HG03196 (cell line): ENCODE data around the gene EHD3.
"Not testable (repeated sequence)": the region's sequence is repeated elsewhere in the genome, so short reads cannot be mapped to it uniquely, and the experiment has no call there.

Source experiments
- ATAC-seq: cut with Tn5 transposase; IDR thresholded peaks from one replicate; pipeline ENCODE4 v1.9.1; 2021; ENCODE audit not compliant: unreplicated experiment

The EHD3 gene

GRCh38 chr2:31283193-31283919 lies 49.4 kb downstream of the EHD3 start:
- not testable (repeated sequence) for ATAC-seq

- no peak for ATAC-seq
Observed at GRCh38 chr2:31284107-31284506, 50.2 kb downstream of the EHD3 start.

GRCh38 chr2:31286230-31286629 lies 52.3 kb downstream of the EHD3 start:
- ATAC-seq = no peak

GRCh38 chr2:31286961-31287550 lies 53.1 kb downstream of the EHD3 start:
- ATAC-seq = no peak

- ATAC-seq = no peak
Observed at GRCh38 chr2:31287654-31288053, 53.7 kb downstream of the EHD3 start.

- ATAC-seq = no peak
Observed at GRCh38 chr2:31294196-31294595, 60.2 kb downstream of the EHD3 start.

GRCh38 chr2:31296641-31297287 lies 62.8 kb downstream of the EHD3 start:
- ATAC-seq = no peak

GRCh38 chr2:31297751-31298150 lies 63.8 kb downstream of the EHD3 start:
- ATAC-seq = no peak

- no peak for ATAC-seq
Observed at GRCh38 chr2:31299547-31299946, 65.6 kb downstream of the EHD3 start.

GRCh38 chr2:31300309-31300708 lies 66.4 kb downstream of the EHD3 start:
- no peak for ATAC-seq

GRCh38 chr2:31302940-31303563 lies 69.1 kb downstream of the EHD3 start:
- no peak for ATAC-seq

GRCh38 chr2:31304816-31305215 lies 70.9 kb downstream of the EHD3 start:
- ATAC-seq = no peak

- no peak for ATAC-seq
Observed at GRCh38 chr2:31312898-31313297, 78.9 kb downstream of the EHD3 start.

GRCh38 chr2:31314761-31315160 lies 80.8 kb downstream of the EHD3 start:
- no peak for ATAC-seq

- no peak for ATAC-seq
Observed at GRCh38 chr2:31317396-31317795, 83.4 kb downstream of the EHD3 start.

- peak; percentile 63 for ATAC-seq
Observed at GRCh38 chr2:31318361-31319336, 84.7 kb downstream of the EHD3 start.
